NOMO-1 treated with DMSO at 0.1 percent for 48 hours (cell line): ENCODE measurements around the gene ARNT2.
A peak's percentile ranks its signal among the peaks of the same experiment; 100 is the strongest.

Experiments
- DNase-seq: peaks from one replicate; lab custom pipeline; 2025; ENCODE audit not compliant: unreplicated experiment; lab: John Stamatoyannopoulos, UW

ARNT2 gene

GRCh38 chr15:80590761-80591355 is 186.7 kb downstream of the ARNT2 start:
- no peak for DNase-seq

GRCh38 chr15:80591471-80591870 is 187.3 kb downstream of the ARNT2 start:
- DNase-seq, result no peak

- DNase-seq, result no peak
These were observed 188.0 kb downstream of the ARNT2 start for GRCh38 chr15:80591938-80592825.

GRCh38 chr15:80593486-80594030 is 189.4 kb downstream of the ARNT2 start:
- no peak for DNase-seq

GRCh38 chr15:80594091-80594889 is 190.1 kb downstream of the ARNT2 start:
- no peak for DNase-seq

GRCh38 chr15:80595396-80595795 is 191.2 kb downstream of the ARNT2 start:
- no peak for DNase-seq

- no peak for DNase-seq
These were observed 192.4 kb downstream of the ARNT2 start for GRCh38 chr15:80596521-80596976.

- no peak for DNase-seq
These were observed 192.9 kb downstream of the ARNT2 start for GRCh38 chr15:80597076-80597475.

- DNase-seq, result no peak
These were observed 195.2 kb downstream of the ARNT2 start for GRCh38 chr15:80599359-80599758.

- DNase-seq, result no peak
These were observed 196.4 kb downstream of the ARNT2 start for GRCh38 chr15:80600626-80601025.

- no peak for DNase-seq
These were observed 197.1 kb downstream of the ARNT2 start for GRCh38 chr15:80601256-80601655.

GRCh38 chr15:80604583-80605575 is 200.7 kb downstream of the ARNT2 start:
- no peak for DNase-seq

GRCh38 chr15:80605591-80606150 is 201.5 kb downstream of the ARNT2 start:
- DNase-seq, result no peak

GRCh38 chr15:80606511-80607071 is 202.4 kb downstream of the ARNT2 start:
- DNase-seq, result no peak

GRCh38 chr15:80607287-80607980 is 203.3 kb downstream of the ARNT2 start:
- DNase-seq, result no peak

GRCh38 chr15:80608688-80609087 is 204.5 kb downstream of the ARNT2 start:
- DNase-seq, result no peak

GRCh38 chr15:80609091-80609490 is 204.9 kb downstream of the ARNT2 start:
- no peak for DNase-seq

GRCh38 chr15:80609512-80609946 is 205.3 kb downstream of the ARNT2 start:
- DNase-seq, result peak; percentile 55
